ENCODE results near the gene RRAS2.
"Not testable (repeated sequence)": the region's sequence is repeated elsewhere in the genome, so short reads cannot be mapped to it uniquely, and the experiment has no call there.

The RRAS2 gene

GRCh38 chr11:14300661-14301304 is 58.2 kb downstream of the RRAS2 start:
- DNase-seq = peak; percentile 1

GRCh38 chr11:14299921-14300320 is 59.1 kb downstream of the RRAS2 start:
- DNase-seq = no peak

GRCh38 chr11:14290422-14290821 is 68.6 kb downstream of the RRAS2 start:
- no peak for DNase-seq

DNA sequence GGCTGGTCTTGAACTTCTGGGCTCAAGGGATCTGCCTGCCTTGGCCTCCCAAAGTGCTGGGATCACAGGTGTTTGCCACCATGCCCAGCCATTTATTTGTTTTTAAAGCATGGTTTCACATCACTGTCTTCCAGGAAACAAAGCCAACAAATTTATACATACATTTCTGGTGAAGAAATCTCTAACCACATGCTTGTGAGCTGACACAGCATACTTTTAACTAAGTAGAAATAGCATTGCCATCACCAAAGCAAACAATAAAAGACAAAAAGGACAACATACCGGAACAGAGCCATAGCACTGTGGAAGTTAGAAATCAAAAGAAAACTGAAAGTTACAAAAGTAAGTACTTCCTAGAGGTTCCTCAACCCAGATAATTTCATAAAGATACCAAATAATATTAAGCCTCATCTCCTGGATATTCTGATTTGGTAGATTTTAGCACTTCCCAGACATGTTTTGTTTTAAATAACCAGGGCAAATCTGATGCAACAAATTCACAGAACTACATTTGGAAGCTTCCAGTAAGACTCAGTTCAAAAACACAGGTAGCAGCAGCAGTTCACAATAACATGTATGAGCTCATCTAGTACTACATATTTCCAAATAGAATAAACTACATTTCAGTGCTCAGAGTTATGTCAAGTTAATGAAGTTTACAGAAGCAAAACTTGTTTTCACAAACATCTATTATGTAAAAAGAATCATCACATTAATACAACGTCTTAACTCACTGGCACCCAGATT is 70.6 kb downstream of the RRAS2 start:
- DNase-seq = no peak

GRCh38 chr11:14278869-14279268 is 80.1 kb downstream of the RRAS2 start:
- DNase-seq = not testable (repeated sequence)

DNA sequence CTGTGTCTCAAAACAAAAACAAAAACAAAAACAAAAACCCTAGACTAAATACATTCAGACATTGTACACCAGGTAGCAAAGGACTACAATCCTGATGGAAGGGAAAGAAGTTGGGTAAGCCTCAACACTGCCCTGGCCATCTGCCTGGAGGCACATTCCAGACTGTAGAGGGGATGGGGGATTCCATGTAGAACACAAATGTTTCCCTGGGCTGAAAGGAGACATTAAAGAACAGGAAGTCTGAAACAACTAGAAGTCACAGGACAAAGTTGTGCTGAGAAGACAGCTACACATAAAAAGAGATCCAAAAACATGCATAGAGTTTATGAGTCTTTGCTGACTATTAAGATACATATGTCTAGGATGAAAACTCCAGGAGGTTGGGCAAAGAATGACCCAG is 83.9 kb downstream of the RRAS2 start:
- DNase-seq = no peak

DNA sequence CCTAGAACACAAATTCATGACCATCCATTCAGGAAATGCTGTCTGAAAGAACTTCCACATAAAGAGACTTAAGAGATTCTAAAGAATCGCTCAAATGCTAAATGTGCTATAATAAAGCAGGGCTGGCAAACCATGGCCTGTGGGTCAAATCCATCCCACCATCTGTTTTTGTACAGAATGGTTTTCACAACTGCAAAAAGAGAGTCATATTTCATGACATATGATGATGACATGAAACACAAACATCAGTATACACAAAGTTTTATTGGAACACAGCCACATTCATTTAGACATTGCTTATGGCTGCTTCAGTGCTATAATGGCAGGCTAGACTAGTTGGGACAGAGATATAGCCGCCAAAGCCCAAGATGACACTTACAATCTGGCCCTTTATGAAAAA is 85.1 kb downstream of the RRAS2 start:
- no peak for DNase-seq

GRCh38 chr11:14270690-14271542 is 88.1 kb downstream of the RRAS2 start:
- no peak for DNase-seq

DNA sequence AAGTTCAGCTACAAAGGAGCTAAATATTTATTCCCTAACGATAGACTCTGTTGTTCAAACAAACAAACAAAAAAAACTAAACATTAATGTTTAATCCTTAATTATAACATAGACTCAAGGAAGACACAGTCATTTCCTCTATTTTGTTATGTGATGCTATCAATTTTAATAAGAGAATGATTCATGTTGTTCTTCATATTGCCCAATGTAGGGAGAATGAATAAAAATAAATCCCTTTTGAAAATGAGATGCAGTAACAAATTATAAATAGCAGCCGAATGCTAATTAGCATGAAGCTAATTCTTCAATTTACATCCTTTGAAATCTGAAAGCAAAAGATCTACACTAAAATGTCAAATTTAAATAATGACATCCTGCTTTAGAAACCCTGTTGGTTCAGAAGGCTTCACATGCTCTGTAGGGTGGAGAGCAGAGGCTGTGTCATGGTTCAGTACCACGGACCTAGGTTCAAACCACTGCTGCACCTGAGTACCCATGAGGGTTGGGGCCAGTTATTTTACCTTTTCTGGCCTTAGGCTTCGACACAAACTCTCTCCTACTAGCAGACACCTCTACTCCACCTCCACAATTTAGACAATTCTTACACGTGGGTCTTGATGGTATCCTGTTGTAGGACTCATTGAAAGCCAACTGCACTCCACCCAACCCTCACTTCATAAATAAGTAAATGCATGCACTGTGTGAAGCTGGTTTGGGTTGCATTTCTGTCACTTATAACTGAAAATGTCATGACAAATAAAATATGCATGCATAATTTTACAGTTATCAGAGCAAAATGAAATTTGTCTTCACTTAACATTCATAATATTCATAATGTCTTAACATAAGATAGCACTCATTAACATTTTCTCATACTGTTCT is 89.0 kb downstream of the RRAS2 start:
- no peak for DNase-seq

DNA sequence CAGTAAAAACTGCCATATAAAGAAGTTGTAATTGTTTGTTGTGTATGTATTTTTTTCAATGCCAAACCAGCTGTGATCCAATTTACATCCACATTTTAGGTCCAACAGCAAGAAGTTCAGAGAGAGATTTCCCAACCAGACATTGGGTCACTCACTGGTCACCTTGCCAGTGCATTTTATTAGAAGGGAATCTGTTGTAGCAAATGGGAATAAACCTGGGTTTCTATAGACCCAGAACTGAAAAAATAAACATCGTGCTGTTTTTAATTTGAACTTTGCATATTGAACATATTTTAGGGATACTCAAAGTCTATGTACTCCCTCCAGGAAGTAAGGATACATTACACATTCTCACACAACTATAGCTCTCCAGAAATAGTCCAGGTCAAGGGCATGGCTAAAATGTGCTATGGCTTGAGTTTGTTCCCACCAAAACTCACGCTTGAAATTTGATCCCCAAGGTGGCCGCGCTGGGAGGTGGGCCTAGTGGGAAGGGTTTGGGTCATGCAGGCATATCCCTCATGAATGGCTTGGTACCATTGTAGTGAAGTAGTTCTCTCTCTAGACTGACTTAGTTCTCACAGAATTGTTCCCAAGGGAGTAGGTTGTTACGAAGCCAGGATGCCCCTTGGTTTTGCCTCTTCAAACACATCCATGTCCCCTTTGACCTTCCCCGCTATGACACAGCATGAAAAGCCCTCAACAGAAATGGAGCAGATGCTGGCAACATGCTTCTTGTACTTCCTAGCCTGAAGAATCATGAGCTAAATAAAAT is 90.9 kb downstream of the RRAS2 start:
- DNase-seq = no peak

DNA sequence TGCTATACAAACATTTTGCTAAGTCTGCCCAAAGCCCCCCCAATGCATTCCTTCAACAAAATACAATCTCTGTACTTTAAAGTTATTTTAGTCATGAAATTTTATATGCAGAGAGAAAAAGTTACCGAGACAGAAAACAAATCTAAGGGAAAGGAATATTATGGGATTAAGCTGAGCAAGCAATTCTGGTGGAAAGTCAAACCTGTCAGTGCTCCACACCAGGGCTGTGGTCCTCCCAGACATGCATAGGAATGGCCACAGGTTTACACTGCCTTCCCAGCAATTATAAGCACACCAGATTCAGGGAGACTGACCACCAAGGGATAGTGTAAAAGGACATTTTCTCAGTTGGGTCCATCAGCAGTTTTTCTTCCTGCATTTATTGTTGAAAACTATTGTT is 92.4 kb downstream of the RRAS2 start:
- no peak for DNase-seq

DNA sequence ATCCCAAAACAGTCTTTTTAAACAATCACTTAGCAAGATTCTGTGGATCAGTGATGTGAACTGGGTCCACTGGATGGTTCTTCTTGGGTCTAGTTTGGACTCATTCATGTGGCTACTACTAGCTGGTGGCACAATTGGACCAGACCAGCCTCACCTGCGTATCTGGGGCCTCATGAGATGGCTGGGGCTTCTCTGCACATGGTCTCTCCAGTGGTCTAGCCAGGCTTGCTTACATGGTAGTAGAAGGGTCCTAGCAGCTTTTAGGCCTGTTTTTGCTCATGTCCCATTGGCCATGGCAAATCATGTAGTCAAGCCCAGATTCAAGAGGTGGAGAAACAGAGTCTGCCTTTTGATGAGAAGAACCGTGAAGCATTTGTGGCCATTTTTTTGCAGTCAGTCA is 94.0 kb downstream of the RRAS2 start:
- no peak for DNase-seq

- no peak for DNase-seq
Observed at GRCh38 chr11:14262271-14262846, 96.6 kb downstream of the RRAS2 start.

DNA sequence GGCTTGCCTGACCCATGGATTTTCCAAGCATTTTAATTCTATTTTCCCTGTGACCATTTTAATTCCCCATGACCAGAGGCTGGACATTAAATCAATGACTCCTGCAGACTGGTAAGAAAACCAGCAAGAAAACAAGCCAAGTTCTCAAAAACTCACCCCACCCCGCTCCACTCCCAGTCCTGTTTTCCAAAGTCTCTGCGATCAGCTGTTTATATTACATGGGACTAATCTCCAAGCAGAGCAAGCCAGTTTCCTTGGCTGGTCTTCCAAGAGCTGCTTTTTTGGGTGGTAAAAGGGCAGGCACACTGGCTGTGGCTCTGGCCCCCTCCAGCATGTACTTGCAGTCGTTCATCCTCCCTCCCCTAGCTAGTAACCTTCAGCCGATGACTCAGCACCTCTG is 97.9 kb downstream of the RRAS2 start:
- no peak for DNase-seq

DNA sequence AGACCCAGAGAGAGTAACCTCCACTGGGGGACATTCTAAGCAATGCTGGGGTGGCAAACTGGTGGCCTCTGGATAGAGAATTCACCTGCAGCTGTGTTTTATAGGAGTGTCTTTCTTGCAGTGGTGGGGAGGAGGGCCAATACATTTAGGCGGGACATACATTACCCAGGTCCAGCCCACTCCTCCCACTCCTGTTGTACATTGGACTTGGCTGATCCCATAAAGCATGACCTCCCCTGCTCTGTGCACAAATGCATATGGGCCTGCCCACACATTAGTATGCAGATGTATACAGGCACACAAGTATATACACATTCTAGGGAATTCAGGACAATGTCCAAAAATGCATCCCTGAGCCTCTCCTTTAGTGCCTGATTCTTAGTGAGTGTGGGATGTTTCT is 99.1 kb downstream of the RRAS2 start:
- DNase-seq = no peak

DNA sequence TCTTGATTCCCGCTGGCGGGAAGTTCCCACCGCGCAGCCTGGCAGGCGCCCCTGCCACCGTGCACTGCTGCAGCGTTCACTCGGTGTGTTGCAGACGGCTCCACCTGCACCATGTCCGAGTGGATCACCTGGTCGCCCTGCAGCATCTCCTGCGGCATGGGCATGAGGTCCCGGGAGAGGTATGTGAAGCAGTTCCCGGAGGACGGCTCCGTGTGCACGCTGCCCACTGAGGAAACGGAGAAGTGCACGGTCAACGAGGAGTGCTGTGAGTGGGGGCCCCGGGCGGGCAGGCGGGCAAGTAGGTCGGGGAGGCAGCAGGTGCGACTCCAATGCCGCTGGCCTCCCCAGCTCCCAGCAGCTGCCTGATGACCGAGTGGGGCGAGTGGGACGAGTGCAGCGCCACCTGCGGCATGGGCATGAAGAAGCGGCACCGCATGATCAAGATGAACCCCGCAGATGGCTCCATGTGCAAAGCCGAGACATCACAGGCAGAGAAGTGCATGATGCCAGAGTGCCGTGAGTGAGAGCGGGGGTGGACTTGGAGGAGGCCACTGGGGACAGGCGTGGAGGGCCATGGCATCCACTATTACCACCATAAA is 99.7 kb downstream of the RRAS2 start:
- no peak for DNase-seq

GRCh38 chr11:14258221-14258935 is 100.6 kb downstream of the RRAS2 start:
- DNase-seq = no peak

GRCh38 chr11:14255238-14255534 is 103.8 kb downstream of the RRAS2 start:
- DNase-seq = no peak

- no peak for DNase-seq
Observed at GRCh38 chr11:14254533-14255237, 104.3 kb downstream of the RRAS2 start.

- DNase-seq = no peak
Observed at GRCh38 chr11:14253840-14254239, 105.1 kb downstream of the RRAS2 start.
